Fibroblast of skin of right quadriceps (primary cell): ENCODE measurements around the gene PRDM15.

Experiments used
- DNase-seq: peaks from one replicate; pipeline ENCODE4 v3.0.0-alpha.2; 2013

PRDM15 gene

GRCh38 chr21:41863439-41863740 is 15.8 kb downstream of the PRDM15 start:
- DNase-seq, result no peak

DNA sequence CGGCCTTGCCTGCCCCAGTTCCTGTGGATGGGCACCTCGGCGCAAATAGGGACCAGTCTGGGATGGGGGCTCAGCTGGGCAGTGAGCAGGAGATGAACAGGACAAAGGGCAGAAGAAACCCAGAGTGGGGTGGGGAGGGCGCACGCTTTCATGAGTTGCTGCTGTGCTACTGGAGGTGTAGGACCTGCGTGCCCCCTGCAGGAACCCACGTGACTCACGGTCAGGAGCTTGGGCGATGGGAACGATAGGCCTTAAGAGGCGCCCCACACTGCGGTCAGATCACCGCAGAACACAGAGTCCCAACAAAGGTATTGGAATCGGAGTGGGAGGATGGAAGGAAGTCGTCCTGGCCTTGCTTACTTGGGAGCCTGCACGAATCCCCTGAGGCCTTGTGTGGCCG is 17.2 kb downstream of the PRDM15 start:
- no peak for DNase-seq

GRCh38 chr21:41861255-41861654 is 17.9 kb downstream of the PRDM15 start:
- no peak for DNase-seq

GRCh38 chr21:41859297-41859980 is 19.7 kb downstream of the PRDM15 start:
- no peak for DNase-seq

- no peak for DNase-seq
Measured at GRCh38 chr21:41858466-41859296, 20.5 kb downstream of the PRDM15 start.

- DNase-seq, result no peak
Measured at GRCh38 chr21:41857771-41858300, 21.3 kb downstream of the PRDM15 start.

GRCh38 chr21:41856572-41856971 is 22.6 kb downstream of the PRDM15 start:
- no peak for DNase-seq

DNA sequence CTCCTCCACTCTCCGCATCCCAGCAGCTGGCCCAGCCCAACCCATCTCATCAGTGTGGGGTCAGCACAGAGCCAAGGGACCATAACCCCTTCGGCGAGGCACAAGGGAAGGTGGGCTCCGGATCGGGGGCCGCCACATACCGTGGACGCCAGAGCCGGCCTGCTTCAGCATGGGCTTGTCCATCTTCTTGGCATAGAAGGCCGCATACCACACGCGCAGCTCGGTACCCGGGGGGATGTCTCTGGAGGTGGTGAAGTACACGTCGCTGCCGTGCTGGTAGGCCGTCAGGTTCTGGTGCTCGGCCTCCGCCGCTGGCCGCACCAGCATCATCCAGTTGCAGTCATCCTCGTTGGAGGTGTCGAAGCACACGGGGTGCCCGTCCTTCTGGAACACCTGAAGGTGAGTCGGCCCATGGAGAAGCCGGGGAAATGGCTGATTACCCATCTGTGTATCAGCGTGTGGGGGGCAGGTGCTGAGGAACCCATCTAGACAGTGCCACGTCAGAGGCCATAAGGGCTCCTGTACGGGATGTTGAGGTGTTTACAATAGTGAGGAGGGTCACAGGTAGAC is 24.6 kb downstream of the PRDM15 start:
- DNase-seq, result no peak

- DNase-seq, result no peak
Measured at GRCh38 chr21:41852929-41853320, 26.2 kb downstream of the PRDM15 start.

GRCh38 chr21:41852151-41852928 is 26.8 kb downstream of the PRDM15 start:
- DNase-seq, result no peak

DNA sequence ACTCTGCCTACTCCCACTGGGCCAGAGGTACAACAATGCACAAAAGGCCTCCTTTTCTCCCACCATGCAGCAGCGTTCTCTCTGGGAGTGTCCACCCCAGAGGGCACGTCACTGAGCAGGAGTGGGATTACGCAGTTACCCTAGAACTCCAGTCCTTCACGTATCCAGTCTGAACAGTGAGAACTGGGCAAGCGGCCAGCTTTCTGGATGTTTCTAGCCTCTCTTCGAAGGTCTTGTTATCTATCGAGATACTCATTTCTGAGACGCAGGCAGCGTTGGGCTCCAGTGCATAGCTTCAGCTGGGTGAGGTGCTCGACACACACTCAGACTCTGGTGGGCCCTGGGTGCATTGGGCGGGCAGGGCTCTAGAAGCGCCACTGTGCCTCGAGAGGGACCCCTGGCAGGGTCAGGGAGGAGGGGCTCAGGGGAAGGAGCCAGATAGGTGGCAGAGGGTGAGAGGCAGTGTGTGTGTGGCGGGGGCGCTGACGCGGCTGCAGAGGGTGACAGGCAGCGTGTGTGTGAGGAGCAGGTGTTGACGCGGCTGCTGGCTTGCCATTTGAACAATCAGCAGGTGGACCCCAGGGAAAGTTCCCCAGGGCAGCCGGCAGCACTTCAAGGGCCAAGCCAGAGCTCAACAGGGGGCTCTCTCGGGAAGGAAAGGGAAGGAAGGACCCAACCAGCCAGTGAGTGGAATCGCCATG is 27.9 kb downstream of the PRDM15 start:
- no peak for DNase-seq

DNA sequence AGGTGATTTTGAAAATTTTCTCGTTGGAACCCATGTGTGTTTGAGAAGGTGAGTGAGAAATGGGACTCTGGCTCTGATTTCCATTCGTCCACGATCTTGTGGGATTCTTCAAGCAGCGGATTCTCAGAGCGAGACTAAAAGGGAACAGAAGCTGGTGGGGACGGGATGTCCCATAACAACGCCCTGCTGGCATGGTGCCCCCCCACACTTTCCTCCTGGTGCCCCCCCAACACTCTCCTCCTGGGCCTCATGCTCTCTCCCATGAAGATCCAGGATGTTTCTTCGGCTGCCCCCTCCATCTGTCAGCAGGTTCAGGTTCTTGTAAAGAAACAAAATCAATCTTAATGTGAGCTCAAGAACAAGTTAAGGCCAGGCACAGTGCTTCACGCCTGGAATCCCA is 29.1 kb downstream of the PRDM15 start:
- DNase-seq, result no peak

DNA sequence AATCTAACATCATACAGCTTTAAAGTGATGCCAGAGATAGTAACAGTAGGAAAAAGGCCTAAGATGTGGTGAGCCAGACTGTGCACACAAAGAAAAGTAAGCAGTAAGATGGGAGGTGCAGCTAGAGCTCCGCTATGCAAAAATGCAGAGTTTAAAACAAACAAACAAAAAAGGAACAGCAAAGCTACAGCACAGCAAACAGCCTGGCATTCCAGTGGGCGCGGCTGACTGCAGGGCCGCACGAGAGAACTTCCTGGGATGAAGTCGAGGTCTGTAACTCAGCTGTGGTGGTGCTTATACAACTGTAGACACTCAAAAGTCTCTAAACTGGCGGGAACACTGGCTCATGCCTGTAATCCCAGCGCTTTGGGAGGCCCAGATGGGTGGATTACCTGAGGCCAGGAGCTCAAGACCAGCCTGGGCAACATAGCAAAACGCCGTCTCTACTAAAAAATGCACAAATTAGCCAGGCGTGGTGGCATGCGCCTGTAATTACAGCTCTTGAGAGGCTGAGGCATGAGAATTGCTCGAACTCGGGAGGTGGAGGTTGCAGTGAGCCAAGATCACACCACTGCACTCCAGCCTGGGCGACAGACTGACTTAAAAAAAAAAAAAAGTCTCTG is 30.1 kb downstream of the PRDM15 start:
- no peak for DNase-seq

- DNase-seq, result no peak
Measured at GRCh38 chr21:41848533-41848932, 30.6 kb downstream of the PRDM15 start.

DNA sequence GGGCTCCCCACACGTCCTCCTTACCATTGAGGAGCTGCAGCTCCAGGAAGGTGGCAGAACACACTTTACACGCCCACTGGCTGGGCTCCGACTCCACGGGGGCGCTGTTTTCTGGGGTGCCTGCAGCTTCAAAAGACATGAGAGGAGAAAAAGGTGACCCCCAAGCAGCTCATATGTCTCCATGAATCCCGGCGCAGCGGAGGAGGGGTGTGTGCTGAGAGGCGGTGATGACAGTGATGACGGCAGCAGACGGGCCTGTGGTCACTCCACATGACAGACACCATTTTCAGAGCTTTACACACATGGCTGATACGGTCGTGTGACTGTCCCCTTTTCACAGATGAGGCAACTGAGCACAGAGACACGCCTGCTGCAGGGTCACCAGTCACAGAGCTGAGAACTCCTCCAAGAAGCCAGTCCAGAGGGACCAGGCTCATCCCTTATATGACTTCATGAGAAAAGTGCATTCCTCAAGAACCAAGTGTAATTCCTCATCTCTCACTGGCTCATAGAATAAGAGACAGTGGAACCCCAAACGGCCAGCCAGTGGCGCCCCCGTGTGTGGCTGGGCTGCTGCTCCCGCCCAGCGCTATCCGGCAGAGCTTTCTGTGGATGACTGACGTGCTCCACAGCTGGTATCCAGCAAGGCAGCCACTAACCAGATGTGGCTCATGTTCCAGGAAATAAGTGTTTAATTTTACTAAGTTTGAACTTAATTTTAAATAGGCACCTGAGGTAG is 31.9 kb downstream of the PRDM15 start:
- DNase-seq, result peak; percentile 65

- DNase-seq, result no peak
Measured at GRCh38 chr21:41846536-41846935, 32.6 kb downstream of the PRDM15 start.

GRCh38 chr21:41846033-41846317 is 33.2 kb downstream of the PRDM15 start:
- no peak for DNase-seq

DNA sequence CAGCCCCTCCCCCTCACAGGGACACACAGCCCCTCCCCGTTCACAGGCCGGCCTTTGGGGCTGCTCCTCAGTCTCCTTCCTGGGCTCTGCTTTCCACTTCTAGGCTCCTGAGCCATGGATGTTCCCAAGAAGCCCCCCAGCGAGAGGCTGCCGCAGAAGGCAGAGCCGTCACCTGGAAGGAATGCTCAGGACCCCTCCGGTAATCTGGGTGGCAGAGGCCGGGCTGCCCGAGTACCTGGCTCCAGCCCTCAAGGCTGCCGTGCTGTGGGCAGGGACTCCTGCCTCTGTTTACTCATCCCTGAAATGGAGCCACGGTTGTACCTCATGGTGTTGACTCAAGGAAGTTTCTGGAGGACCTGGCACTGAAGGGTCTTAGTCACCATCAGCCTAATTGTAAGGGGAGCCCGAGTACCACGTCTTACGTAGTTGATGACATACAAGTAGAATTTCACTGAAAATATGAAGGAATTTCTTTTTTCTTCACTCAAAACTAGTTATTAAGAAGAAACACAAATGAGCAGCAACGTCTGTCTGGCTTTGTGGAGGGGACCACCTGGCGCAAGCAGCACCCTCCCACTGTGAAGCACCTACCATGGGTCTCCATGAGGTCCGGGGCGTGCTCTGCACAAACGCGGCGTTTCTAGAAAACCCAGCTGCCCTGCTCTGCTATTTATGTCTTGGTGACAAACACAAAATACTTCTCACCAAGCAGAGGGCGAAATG is 33.7 kb downstream of the PRDM15 start:
- peak; percentile 14 for DNase-seq

GRCh38 chr21:41843584-41843983 is 35.6 kb downstream of the PRDM15 start:
- no peak for DNase-seq

DNA sequence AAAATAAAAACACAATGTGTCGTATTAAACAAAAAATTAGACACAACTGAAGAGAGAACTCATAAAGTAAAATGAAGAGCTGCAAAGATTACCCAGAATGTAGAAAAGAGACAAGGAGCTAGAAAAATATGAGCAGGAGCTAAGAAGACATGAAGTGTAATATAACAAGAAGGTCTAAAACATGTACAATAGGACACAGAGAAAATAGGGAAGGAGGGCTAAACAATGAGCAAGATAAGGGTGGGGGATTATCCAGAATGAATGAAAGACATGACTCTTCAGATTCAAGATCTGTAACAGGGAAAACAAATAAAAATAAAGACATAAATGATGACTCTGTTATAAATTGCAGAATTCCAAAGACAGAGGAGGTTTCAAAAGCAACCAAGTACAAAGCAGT is 38.3 kb downstream of the PRDM15 start:
- no peak for DNase-seq
